ENCODE results near the gene C11orf24. TPM values are rescaled to one million over a fixed set of nuclear protein-coding genes. Genes with fewer than 3 reads are reported as not detected.

The C11orf24 gene
- total RNA-seq, 1 experiment from 2014 or later, result 37.7 TPM

GRCh38 chr11:68311160-68312116, 39.7 kb upstream of the C11orf24 start:
- Histone ChIP-seq H2AFZ (no peak overlapping the region), H3K79me2 (ENCODE audit: low read depth) (peaks cover 34% of the 10 kb centered on the region), H3K4me2 (peak overlapping the region; percentile 69), H3K27me3 (ENCODE audit: insufficient read depth, low read depth) (no peaks in the 10 kb centered on the region), H3K9me2 (ENCODE audit: insufficient read depth) (no peaks in the 10 kb centered on the region), H3K9me3 (ENCODE audit: insufficient read depth, low read depth) (no peaks in the 10 kb centered on the region), H3K4me3 (peak overlapping the region; percentile 50; the same call in 1 of the 2 replicates), H3K27ac (no peak overlapping the region), H4K20me1 (ENCODE audit: insufficient read depth) (peaks cover 5% of the 10 kb centered on the region; the same call in 1 of the 2 replicates), H3K4me1 (replicated peaks; ENCODE audit: insufficient read depth) (peaks cover 24% of the 10 kb centered on the region), H3F3A (ENCODE audit: insufficient read depth, low read depth) (peaks cover 49% of the 10 kb centered on the region), H3K36me3 (ENCODE audit: low read depth) (no peaks in the 10 kb centered on the region)
- BruUV-seq (replicated peaks), result no TSS peak
- ChIA-PET CTCF (interaction anchor here (1.6 kb wide), 1 partner anchor 14 kb away, joined by 14 read pairs; no protein-coding TSS in a partner anchor), POLR2A (ENCODE audit: unreplicated experiment) (interaction anchor here (0.6 to 0.7 kb wide), 4 partner anchors 33 to 126 kb away, joined by 3 to 7 read pairs (median 4); no protein-coding TSS in a partner anchor)
- no peak for DNase-seq
- intact Hi-C loops (cut with micrococcal nuclease; ENCODE audit: unreplicated experiment), result no loop called here
- TF ChIP-seq CTCF (conservative IDR thresholded peaks at IDR 0.05) (no peak), EZH2 (IDR thresholded peaks at IDR 0.05; ENCODE audit: low read depth) (no peak)

GRCh38 chr11:68309621-68310185, 37.9 kb upstream of the C11orf24 start:
- TF ChIP-seq EZH2 (IDR thresholded peaks at IDR 0.05; ENCODE audit: low read depth) (no peak), CTCF (conservative IDR thresholded peaks at IDR 0.05) (no peak)
- no peaks in the 10 kb centered on the region for H3K9me2 ChIP-seq (ENCODE audit: insufficient read depth)
- H3K9me3 ChIP-seq (ENCODE audit: insufficient read depth, low read depth), result no peaks in the 10 kb centered on the region
- no peak for DNase-seq
- intact Hi-C loops (cut with micrococcal nuclease; ENCODE audit: unreplicated experiment), result no loop called here
- ChIA-PET POLR2A (ENCODE audit: unreplicated experiment) (interaction anchor here (0.7 kb wide), 1 partner anchor 14 kb away, joined by 6 read pairs; no protein-coding TSS in a partner anchor), CTCF (interaction anchor here (0.5 to 1.6 kb wide), 3 partner anchors 12 to 286 kb away, joined by 3 to 14 read pairs (median 6); no protein-coding TSS in a partner anchor)
- no peaks in the 10 kb centered on the region for H3K27me3 ChIP-seq (ENCODE audit: insufficient read depth, low read depth)
- H4K20me1 ChIP-seq (ENCODE audit: insufficient read depth), result no peaks in the 10 kb centered on the region
- no TSS peak for BruUV-seq (replicated peaks)
- H3K27ac ChIP-seq, result no peak overlapping the region
- no peaks in the 10 kb centered on the region for H3K36me3 ChIP-seq (ENCODE audit: low read depth)
- H2AFZ ChIP-seq, result no peak overlapping the region
- H3K4me3 ChIP-seq, result no peak overlapping the region
- H3K79me2 ChIP-seq (ENCODE audit: low read depth), result peaks cover 17% of the 10 kb centered on the region
- no peak overlapping the region for H3K4me2 ChIP-seq
- H3F3A ChIP-seq (ENCODE audit: insufficient read depth, low read depth), result peaks cover 39% of the 10 kb centered on the region
- H3K4me1 ChIP-seq (replicated peaks; ENCODE audit: insufficient read depth), result peaks cover 8% of the 10 kb centered on the region

GRCh38 chr11:68308068-68308467, 36.3 kb upstream of the C11orf24 start:
- Histone ChIP-seq H3K79me2 (ENCODE audit: low read depth) (peaks cover under 1% of the 10 kb centered on the region; the same call in 1 of the 2 replicates), H3K36me3 (ENCODE audit: low read depth) (no peaks in the 10 kb centered on the region), H4K20me1 (ENCODE audit: insufficient read depth) (no peaks in the 10 kb centered on the region), H2AFZ (no peak overlapping the region), H3F3A (ENCODE audit: insufficient read depth, low read depth) (peaks cover 38% of the 10 kb centered on the region), H3K4me1 (replicated peaks; ENCODE audit: insufficient read depth) (peaks cover 6% of the 10 kb centered on the region), H3K4me3 (no peak overlapping the region), H3K9me3 (ENCODE audit: insufficient read depth, low read depth) (peaks cover 5% of the 10 kb centered on the region), H3K27me3 (ENCODE audit: insufficient read depth, low read depth) (no peaks in the 10 kb centered on the region), H3K27ac (no peak overlapping the region), H3K9me2 (ENCODE audit: insufficient read depth) (no peaks in the 10 kb centered on the region), H3K4me2 (no peak overlapping the region)
- POLR2A ChIA-PET (ENCODE audit: unreplicated experiment), result no interaction called here
- no peak for TF ChIP-seq CTCF (conservative IDR thresholded peaks at IDR 0.05)
- no peak for TF ChIP-seq EZH2 (IDR thresholded peaks at IDR 0.05; ENCODE audit: low read depth)
- DNase-seq, result no peak
- CTCF ChIA-PET, result no interaction called here
- intact Hi-C loops (cut with micrococcal nuclease; ENCODE audit: unreplicated experiment), result no loop called here
- BruUV-seq (replicated peaks), result no TSS peak
